Stimulated activated CD4-positive, alpha-beta T cell treated with anti-CD3 and anti-CD28 coated beads, Interleukin-1b, Interleukin-23, amount 100 ng/mL, for 1 hour (primary cell): ENCODE measurements around the gene IFNE.
"Not testable (repeated sequence)": the region's sequence is repeated elsewhere in the genome, so short reads cannot be mapped to it uniquely, and the experiment has no call there.

Experiments
- DNase-seq, 2 donors: peaks; one replicate each; pipeline ENCODE4 v3.0.0-alpha.2; 2020; ENCODE audit warnings: low read depth in 2 of 2

The IFNE gene

DNA sequence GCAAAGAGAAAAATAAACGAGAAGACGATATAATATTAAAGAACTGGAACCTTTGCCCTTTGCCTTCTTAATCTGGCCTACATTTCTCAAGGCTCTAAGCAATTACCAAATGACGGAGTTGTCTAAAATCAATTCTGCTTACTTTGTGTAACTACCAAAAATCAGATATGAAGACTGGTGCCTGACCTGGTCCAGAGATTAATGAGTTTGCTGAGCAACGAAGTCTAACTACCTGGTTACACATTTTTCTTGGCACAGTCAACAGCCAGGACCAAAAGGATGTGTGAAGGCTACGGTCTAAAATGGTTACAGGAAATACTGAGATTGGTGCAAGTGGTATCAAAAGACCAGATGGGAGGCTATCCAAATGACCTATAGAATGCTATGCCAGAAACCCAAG lies 17.8 kb upstream of the IFNE start:
- DNase-seq = no peak

DNA sequence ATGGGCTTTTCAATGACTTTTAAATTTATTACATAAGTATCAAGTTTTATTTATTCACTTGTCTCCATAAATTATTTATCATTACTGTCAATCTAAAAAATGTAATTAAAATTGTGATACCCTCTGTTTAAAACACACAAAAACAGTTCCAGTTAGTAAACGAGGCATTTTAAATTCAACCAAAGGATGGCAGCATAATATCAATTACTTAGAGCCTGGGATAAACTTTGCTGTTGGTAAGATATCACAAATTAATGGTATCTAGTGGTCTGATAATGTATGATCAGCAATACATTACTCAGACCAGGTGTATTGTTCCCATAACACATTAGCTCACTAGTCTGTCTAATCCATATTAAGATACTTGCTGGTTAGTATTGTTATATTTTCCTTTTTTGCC lies 9.6 kb upstream of the IFNE start:
- no peak for DNase-seq

DNA sequence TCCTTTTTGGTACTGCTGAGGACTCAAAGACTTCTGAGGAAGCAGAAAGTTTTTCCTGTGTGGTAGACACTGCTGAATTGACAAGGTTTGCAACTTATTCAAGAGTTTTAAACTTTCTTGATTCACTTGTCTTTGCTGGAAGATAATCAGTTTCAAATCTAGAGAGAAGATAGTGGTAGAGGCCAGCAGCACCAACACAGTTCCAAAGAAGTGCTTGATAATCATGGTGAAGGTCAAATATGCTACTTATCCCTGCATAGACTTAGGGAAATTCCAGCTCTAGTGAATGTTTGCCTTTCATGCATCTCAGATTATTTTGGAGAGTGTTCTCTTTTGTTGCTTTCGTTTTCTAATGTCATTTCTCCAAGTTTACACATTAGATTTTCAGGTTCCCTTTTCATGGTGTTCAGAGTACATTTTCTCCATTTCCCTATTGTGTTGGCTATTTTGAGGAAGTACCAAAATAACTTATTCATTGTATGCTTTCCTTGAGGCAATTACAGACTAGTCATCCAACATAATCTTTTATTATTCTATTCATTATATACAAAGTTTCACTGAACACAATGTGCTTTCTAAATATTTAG lies 550 bp downstream of the IFNE start:
- no peak for DNase-seq

DNA sequence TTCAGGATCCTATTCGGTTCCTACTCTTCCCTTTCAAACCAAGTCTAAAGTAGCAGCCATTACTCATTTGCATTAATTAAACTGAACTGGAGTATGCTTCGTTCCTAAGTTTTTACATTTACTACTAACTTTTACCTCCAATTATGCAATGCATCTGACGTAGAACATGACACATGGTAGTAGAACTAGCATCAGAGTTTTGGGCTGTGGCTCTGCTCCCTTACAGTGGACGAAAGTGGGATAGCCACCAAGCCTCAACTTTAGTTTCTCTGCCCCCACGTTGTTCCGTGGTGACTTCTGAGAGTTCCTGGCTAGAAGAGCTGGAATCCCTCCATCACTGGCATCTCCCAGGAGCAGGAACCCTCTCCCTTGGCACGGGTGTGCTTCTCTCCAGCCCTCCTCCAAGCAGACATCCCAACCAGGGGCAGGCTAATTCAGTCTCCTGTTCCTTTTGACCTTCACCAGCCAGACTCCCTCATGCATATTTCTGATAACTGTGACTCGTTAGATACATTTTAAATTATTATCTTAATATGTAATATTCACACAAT lies 2.9 kb downstream of the IFNE start:
- DNase-seq = no peak

DNA sequence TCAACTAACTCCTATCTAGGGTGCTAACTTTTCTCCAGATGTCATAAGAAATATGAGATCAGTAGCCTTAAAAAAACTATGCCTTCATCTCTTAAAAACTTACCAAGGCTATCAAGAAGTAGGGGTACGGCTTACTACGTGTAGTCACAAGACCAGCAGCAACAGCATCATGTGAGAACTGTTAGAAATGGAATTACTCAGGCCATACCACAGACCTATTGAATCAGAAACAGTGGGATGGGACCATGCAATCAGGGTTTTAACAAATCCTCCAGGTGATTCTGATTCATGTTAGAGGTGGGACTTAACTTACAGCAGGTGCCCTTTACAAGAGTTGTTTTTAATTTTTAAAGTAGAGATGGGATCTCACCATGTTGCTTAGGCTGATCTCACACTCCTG lies 4.6 kb downstream of the IFNE start:
- DNase-seq = no peak

DNA sequence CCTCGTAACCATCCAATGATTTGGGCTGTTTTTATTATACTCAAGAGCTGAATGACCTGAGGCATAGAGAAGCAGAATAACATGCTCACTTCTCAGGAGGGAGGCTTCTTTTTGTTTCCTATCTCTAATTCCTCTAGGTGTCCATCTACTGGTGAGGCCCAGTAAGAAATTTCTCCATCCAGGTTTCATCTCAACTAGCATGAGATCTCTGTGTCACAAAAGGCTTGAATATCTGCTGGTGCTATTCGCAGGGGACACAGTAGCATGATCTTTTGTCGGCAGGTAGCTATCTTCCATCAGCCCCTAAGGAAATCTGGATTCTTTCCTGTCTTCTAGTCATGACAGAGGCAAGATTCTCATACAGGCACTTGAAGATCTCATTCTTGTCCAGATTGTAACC lies 8.9 kb downstream of the IFNE start:
- no peak for DNase-seq

- no peak for DNase-seq
Measured at GRCh38 chr9:21470126-21470525, 12.0 kb downstream of the IFNE start.

- DNase-seq = no peak
Measured at GRCh38 chr9:21465859-21466518, 16.1 kb downstream of the IFNE start.

- no peak for DNase-seq
Measured at GRCh38 chr9:21465138-21465537, 17.0 kb downstream of the IFNE start.

GRCh38 chr9:21461377-21461776 lies 20.7 kb downstream of the IFNE start:
- DNase-seq = no peak

DNA sequence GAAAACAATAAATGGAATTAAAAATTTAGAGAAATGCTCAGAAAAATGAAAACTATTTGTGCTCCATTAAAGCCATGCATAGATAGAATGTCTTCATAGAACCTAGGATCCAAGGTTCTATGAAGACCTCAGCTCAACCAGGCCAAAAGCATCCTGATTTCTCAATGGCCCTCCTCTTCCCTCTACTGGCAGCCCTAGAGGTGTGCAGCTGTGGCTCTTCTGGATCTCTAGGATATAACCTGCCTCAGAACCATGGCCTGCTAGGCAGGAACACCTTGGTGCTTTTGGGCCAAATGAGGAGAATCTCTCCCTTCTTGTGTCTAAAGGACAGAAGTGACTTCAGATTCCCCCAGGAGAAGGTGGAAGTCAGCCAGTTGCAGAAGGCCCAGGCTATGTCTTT lies 26.8 kb downstream of the IFNE start:
- no peak for DNase-seq

DNA sequence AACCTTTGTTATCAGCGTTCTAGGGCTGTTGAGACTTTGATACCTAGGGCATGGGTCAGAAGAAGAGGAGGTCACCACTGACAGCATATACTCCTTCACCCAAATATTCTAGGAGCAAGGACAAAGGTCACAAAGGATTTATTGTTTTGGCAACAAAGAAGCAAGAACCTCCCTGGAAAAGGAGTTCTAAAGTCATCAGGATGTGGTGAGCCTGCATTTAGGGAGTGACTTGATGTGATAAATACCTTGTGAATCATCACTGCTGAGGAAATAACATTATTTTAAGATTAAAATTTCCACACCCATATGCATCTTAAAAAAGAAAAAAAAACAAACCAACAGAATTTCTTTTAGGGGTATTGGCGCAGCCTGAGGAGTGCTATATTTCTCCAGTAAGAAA lies 28.0 kb downstream of the IFNE start:
- DNase-seq = no peak

DNA sequence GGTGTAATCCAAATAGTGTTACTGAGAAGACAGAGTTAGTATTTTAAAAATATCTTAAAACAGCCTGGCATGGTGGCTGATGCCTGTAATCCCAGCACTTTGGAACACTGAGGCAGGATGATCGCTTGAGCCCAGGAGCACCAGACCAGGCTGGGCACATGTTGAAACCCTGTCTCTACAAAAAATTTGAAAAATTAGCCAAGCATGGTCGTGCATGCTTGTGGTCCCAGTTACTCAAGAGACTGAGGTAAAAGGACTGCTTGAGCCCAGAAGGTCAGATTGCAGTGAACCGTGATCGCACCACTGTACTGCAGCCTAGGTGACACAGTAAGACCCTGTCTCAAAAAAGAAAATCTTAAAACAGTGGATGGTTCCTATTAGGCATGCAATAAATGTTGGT lies 29.4 kb downstream of the IFNE start:
- no peak for DNase-seq

DNA sequence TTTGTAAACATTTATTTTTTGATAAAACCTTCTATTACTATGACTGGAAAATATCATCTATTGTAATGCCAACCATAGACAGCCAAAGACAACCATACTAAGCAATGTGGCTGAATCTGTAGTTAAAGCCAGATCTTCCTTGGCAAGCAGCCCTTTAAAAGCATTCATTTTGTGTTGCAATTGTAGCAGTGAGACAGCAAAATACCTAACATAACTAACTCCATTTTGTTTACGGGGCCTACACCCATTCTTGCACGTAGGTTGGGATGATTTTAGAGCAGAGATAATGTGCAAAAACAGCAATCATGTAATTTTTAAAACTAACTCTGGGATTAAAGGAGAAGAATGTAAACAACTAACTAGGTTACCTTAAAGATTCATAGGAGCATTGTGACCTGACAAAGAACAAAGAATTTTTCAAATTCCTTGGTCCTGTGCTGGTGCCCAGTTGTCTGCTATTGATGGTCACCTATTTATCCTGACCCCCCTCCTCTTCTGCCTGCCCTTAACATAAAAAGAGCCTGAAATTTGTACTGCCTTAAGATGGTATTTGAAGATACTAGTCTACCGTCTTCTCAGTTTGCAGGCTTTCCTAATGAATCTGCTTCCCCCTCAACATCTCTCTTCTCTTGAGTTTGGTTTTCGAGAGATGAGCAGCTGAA lies 31.2 kb downstream of the IFNE start:
- no peak for DNase-seq

- DNase-seq = not testable (repeated sequence)
Measured at GRCh38 chr9:21449312-21449711, 32.8 kb downstream of the IFNE start.

- no peak for DNase-seq
Measured at GRCh38 chr9:21443849-21444625, 38.1 kb downstream of the IFNE start.

DNA sequence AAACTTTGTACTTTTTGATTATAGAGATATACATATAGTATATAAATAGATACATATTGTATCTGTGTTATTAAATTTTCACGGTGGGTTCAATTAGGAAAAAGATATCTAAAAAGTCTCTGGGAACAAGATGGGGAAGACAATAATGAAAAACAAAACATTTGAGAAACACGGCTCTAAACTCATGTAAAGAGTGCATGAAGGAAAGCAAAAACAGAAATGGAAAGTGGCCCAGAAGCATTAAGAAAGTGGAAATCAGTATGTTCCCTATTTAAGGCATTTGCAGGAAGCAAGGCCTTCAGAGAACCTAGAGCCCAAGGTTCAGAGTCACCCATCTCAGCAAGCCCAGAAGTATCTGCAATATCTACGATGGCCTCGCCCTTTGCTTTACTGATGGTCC lies 42.0 kb downstream of the IFNE start, which contains the start of gene IFNA1:
Gene IFNA1, plus strand, starts transcription at position 301 of the 400 bp plus-strand sequence. Its CDS starts 69 bp downstream, at position 370.
- no peak for DNase-seq

DNA sequence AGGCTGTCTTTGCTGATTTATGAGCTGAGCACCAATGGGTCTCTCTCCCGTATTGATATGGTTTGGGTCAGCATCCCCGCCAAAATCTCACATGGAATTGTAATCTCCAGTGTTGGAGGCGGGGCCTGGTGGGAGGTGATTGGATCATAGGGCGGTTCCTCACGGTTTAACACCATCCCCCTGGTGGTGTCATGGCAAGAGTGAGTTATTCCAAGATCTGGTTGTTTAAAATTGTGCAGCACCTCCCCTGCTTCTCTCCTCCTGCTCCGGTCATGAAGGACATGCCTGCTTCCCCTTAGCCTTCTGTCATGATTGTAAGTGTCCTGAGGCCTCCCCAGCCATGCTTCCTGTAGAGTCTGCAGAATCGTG lies 47.1 kb downstream of the IFNE start:
- not testable (repeated sequence) for DNase-seq

DNA sequence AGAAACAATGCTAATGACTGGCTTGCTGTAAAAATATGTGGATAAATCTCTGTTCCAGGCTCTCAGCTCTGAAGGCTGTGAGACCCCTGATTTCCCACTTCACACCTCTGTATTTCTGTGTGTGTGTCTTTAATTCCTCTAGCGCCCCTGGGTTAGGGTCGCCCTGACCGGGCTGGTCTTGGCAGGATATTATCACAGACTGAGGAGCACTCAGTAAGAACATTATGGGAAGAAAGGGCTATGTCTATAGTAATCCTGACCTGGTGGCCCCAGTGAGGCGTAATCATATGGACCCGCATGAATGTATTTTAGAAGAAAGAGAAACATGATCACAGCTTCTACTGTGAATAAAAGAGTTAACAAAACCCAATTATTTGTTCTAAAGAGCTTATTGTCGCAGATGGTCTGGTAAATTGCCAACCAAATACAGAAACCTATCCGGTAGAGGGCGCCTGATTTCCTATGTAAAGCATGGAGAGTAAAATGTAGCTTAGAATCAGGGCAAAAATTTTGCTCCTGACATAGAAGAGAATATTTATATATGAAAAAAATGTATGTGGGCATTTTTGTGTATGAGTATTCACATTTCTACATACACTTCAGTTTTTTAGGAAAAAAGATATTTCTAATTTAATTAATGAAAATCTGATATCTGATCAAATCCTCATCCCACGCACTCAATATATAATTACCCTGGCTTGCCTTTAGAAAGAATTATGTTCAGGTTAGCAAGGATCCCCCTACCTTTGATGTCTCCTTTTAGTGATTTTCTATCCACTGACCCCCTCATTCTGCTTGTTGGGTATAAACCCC lies 47.7 kb downstream of the IFNE start:
- DNase-seq = no peak

DNA sequence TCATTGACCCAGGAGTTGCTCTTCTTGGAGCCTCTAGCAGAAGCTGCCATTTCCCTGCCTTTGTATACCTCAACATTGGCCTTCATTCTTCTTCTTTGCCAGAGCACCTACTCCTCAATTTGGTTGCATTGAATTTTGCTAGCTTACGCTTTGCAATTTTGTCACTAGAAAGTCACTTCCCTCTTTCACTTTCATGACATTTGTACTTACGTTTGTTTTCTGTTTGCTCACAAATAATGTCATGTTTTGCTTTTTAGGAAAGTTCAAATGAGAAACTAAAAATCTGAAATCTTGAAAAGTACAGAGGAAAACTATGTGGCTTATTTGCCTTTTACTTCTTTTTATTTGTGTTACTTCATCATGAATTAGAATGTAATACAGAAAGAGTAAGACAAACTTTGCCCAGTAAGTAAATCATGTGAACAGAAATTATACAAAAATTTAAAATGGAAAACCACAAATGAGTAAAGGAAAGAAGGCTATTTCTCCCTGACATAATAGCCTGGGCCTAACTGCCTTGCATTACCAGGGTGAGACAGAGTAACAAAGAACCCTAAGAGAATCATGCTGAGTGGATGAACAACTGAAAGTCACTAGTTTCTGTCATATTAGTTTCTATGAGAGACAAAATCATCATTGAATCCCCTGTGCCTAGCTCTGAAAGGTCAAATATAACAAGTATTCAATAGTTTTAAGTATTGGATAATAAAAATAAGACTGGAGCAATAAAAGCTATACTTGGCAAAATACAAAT lies 49.3 kb downstream of the IFNE start:
- no peak for DNase-seq
